Astrocyte (in vitro differentiated cells and primary cell): ENCODE data around the gene C2CD4C.

Experiments used
- CTCF ChIP-seq: IDR thresholded peaks from 2 replicates; pipeline ENCODE4 v1.5.1; 2011; ENCODE audit warnings: low read depth, mild to moderate bottlenecking, inconsistent platforms, low read length, moderate library complexity; ENCODE audit not compliant: insufficient read depth
- EZH2 ChIP-seq: IDR thresholded peaks from 2 replicates; pipeline ENCODE4 v1.6.1; 2012; ENCODE audit warnings: mild to moderate bottlenecking, low read length, inconsistent platforms; ENCODE audit not compliant: insufficient read depth

- TF ChIP-seq CTCF (no peak), EZH2 (no peak)
These were observed 17.8 kb downstream of the C2CD4C start for GRCh38 chr19:391207-391557.
